PC-3 (cell line): ENCODE measurements around the gene PSMC6. TPM values are rescaled to one million over a fixed set of nuclear protein-coding genes. Genes with fewer than 3 reads are reported as not detected.
"Not testable (repeated sequence)": the region's sequence is repeated elsewhere in the genome, so short reads cannot be mapped to it uniquely, and the experiment has no call there.

ENCODE experiments used
- ATAC-seq: fragments of 200-7000 bp; cut with Tn5 transposase; 2 replicates; pipeline ENCODE4 v1.9.1; 2020; ENCODE audit warnings: mild to moderate bottlenecking, moderate library complexity
- BruUV-seq: library from RNA; stranded (reverse); fragments of 400-500 nt; replicated peaks from 2 replicates; lab custom pipeline; 2021; lab: Mats Ljungman, UMichigan
- CTCF ChIA-PET: fragments of 300-600 bp; sonication (Branson Sonifier 250); formaldehyde crosslinking; loops from one replicate; lab custom pipeline; 2022; ENCODE audit warnings: antibody characterized with exemption; lab: Charles Lee
- POLR2A ChIA-PET: fragments of 300-600 bp; sonication (Branson Sonifier 250); formaldehyde crosslinking; loops from one replicate; lab custom pipeline; 2022; ENCODE audit warnings: antibody characterized with exemption; ENCODE audit not compliant: unreplicated experiment; lab: Charles Lee
- DNase-seq: peaks from one replicate; pipeline ENCODE4 v3.0.0-alpha.2; 2015
- H2AFZ ChIP-seq: fragments of 300-600 bp; sonication (generic); 2 replicates; pipeline ENCODE4 v1.6.0; 2016; ENCODE audit warnings: antibody characterized with exemption, low read length
- H3F3A ChIP-seq: fragments of 300-600 bp; sonication (generic); one replicate; pipeline ENCODE4 v1.6.0; 2017; ENCODE audit warnings: antibody characterized with exemption, low read length, control low read depth, mild to moderate bottlenecking; ENCODE audit not compliant: unreplicated experiment
- H3K27ac ChIP-seq: fragments of 300-600 bp; sonication (generic); 2 replicates; pipeline ENCODE4 v1.5.1; 2016; ENCODE audit warnings: mild to moderate bottlenecking, low read length
- H3K27me3 ChIP-seq: fragments of 300-600 bp; sonication (generic); 2 replicates; pipeline ENCODE4 v1.6.1; 2016; ENCODE audit warnings: low read length, mixed read lengths
- H3K36me3 ChIP-seq: fragments of 300-600 bp; sonication (generic); 2 replicates; pipeline ENCODE4 v1.6.1; 2016; ENCODE audit warnings: low read depth, mixed run types, low read length, mixed read lengths
- H3K4me1 ChIP-seq: fragments of 300-600 bp; sonication (generic); 2 replicates; pipeline ENCODE4 v1.5.1; 2016; ENCODE audit warnings: low read length; ENCODE audit not compliant: insufficient read depth
- H3K4me2 ChIP-seq: fragments of 300-600 bp; sonication (generic); 2 replicates; pipeline ENCODE4 v1.6.0; 2016; ENCODE audit warnings: low read length
- H3K4me3 ChIP-seq: fragments of 300-600 bp; sonication (generic); 2 replicates; pipeline ENCODE4 v1.5.1; 2016; ENCODE audit warnings: mild to moderate bottlenecking, low read length, mixed read lengths
- H3K79me2 ChIP-seq: fragments of 300-600 bp; sonication (generic); 2 replicates; pipeline ENCODE4 v1.6.1; 2017; ENCODE audit warnings: low read length, mixed read lengths
- H3K9ac ChIP-seq: fragments of 300-600 bp; sonication (generic); 2 replicates; pipeline ENCODE4 v1.6.0; 2016; ENCODE audit warnings: mild to moderate bottlenecking, low read length
- H3K9me2 ChIP-seq: fragments of 300-600 bp; sonication (generic); replicated peaks from 2 replicates; pipeline ENCODE4 v1.6.1; 2016; ENCODE audit warnings: mixed run types, low read length, mixed read lengths
- H3K9me3 ChIP-seq: fragments of 300-600 bp; sonication (generic); 2 replicates; pipeline ENCODE4 v1.6.1; 2016; ENCODE audit warnings: low read length, mixed read lengths
- H4K20me1 ChIP-seq: fragments of 300-600 bp; sonication (generic); 2 replicates; pipeline ENCODE4 v1.6.1; 2016; ENCODE audit warnings: low read length, mixed read lengths
- CTCF ChIP-seq: fragments of 300-600 bp; sonication (generic); conservative IDR thresholded peaks from 2 replicates; pipeline ENCODE4 v1.5.1; 2017; ENCODE audit warnings: antibody characterized with exemption, low read depth, mild to moderate bottlenecking, low read length
- EZH2 ChIP-seq: fragments of 300-600 bp; sonication (generic); IDR thresholded peaks from one replicate; pipeline ENCODE4 v1.6.1; 2017; ENCODE audit warnings: antibody characterized with exemption, mild to moderate bottlenecking, low read length; ENCODE audit not compliant: unreplicated experiment
- EZH2phosphoT487 ChIP-seq: fragments of 300-600 bp; sonication (generic); IDR thresholded peaks from 2 replicates; pipeline ENCODE4 v1.6.1; 2018; ENCODE audit warnings: mild to moderate bottlenecking, antibody characterized with exemption, low read length, borderline replicate concordance
- intact Hi-C: fragments of 100-400 bp; cut with micrococcal nuclease; formaldehyde crosslinking; loops from 2 replicates; pipeline ENCODE4 v1.9.0; 2023
- total RNA-seq: library from RNA; depleted of rRNA; stranded (reverse); fragments of >200 nt; gene quantifications from 2 replicates; pipeline ENCODE4 v1.2.3, GENCODE V29; 2014

The PSMC6 gene
- total RNA-seq, 1 experiment from 2014 or later = 232 TPM

DNA sequence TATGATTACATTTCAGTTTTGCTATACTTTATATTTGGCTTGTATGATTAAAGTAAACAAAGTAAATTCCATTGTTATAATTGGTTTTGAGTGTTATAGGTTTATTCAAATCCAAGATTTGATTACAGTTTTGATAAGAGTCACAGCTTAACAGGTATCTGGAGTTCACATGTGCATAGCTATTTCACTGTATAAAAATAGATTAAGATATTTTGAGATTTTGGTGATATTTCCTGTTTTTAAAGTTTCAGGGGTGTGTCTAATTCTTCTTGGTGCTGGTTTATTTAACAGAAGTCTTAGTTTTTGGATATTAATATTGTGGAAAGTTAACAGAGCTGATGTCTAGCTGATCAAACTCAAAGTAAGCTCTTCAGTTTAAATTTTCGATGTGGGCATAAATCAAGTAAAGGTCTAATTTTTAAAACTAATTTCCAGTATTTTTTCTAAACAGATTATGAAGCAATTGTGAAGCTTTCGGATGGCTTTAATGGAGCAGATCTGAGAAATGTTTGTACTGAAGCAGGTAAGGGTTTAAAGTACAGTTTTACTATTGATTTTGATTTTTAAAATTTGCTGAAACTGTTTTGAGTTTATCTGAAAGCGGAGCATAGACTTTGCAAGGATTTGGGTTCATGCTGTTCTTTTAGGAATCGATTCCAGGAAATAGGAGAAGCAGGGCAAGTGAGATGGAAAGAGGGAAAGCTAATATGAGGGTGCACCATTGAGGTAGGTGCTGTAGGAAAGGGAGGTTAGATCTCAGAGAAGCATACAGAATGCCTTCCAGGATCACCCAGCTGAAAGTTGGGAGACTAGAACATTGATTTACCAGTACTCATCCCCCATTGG, 16.7 kb downstream of the PSMC6 start:
- Histone ChIP-seq H3K4me3 (no peak overlapping the region), H3K4me2 (no peak overlapping the region), H3K79me2 (peaks cover 11% of the 10 kb centered on the region; the same call in 1 of the 2 replicates), H3K9me2 (no peaks in the 10 kb centered on the region), H3K4me1 (no peaks in the 10 kb centered on the region), H3K27ac (no peak overlapping the region), H3K36me3 (peaks cover 78% of the 10 kb centered on the region), H3K9me3 (no peaks in the 10 kb centered on the region), H3F3A (peaks cover 6% of the 10 kb centered on the region), H3K9ac (no peak overlapping the region), H3K27me3 (no peaks in the 10 kb centered on the region), H4K20me1 (no peaks in the 10 kb centered on the region; the same call in 1 of the 2 replicates), H2AFZ (no peak overlapping the region)
- TF ChIP-seq EZH2 = no peak
- BruUV-seq = no TSS peak
- ATAC-seq (no peak), DNase-seq (no peak)
- CTCF ChIA-PET = no interaction called here
- intact Hi-C loops = loop anchor here (10.0 kb wide), 1 partner anchor 49 kb away; no protein-coding TSS in a partner anchor
- POLR2A ChIA-PET = interaction anchor here (0.6 kb wide), 1 partner anchor 18 kb away, joined by 3 read pairs; no protein-coding TSS in a partner anchor

DNA sequence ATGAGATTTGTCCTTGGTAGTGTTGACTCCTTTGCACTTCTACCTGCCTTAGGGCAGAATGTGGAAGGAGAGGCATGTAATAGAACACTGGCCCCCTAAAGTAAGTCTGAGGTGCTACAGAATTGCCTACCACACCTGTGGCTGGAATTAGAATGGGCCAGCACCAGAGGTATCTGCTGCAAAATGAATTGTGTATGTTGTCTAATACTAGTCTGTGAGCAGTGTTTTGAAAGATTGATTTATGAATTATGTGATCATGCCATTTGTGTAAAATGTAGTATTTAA, 17.3 kb downstream of the PSMC6 start:
- no peaks in the 10 kb centered on the region for H3K9me3 ChIP-seq
- TF ChIP-seq EZH2 = no peak
- TF ChIP-seq EZH2phosphoT487 = no peak
- TF ChIP-seq CTCF = no peak
- no peak overlapping the region for H2AFZ ChIP-seq
- ChIA-PET CTCF (no interaction called here), POLR2A (interaction anchor here (0.6 kb wide), 1 partner anchor 274 kb away, joined by 4 read pairs; no protein-coding TSS in a partner anchor)
- DNase-seq (no peak), ATAC-seq (no peak)
- H3K27me3 ChIP-seq = no peaks in the 10 kb centered on the region
- intact Hi-C loops = loop anchor here (10.0 kb wide), 1 partner anchor 50 kb away; no protein-coding TSS in a partner anchor
- no peak overlapping the region for H3K27ac ChIP-seq
- peaks cover 9% of the 10 kb centered on the region; the same call in 1 of the 2 replicates for H3K79me2 ChIP-seq
- no peaks in the 10 kb centered on the region; the same call in 1 of the 2 replicates for H4K20me1 ChIP-seq
- H3K9me2 ChIP-seq = no peaks in the 10 kb centered on the region
- no TSS peak for BruUV-seq
- no peak overlapping the region for H3K4me2 ChIP-seq
- no peak overlapping the region for H3K9ac ChIP-seq
- H3F3A ChIP-seq = peaks cover 6% of the 10 kb centered on the region
- H3K36me3 ChIP-seq = peaks cover 72% of the 10 kb centered on the region
- no peaks in the 10 kb centered on the region; the same call in 1 of the 2 replicates for H3K4me1 ChIP-seq
- H3K4me3 ChIP-seq = no peak overlapping the region

DNA sequence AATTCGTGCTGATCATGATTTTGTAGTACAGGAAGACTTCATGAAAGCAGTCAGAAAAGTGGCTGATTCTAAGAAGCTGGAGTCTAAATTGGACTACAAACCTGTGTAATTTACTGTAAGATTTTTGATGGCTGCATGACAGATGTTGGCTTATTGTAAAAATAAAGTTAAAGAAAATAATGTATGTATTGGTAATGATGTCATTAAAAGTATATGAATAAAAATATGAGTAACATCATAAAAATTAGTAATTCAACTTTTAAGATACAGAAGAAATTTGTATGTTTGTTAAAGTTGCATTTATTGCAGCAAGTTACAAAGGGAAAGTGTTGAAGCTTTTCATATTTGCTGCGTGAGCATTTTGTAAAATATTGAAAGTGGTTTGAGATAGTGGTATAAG, 20.5 kb downstream of the PSMC6 start:
- H2AFZ ChIP-seq, H3F3A ChIP-seq, H3K4me3 ChIP-seq, H3K9me2 ChIP-seq, H3K9me3 ChIP-seq, H3K27me3 ChIP-seq, H3K4me2 ChIP-seq, DNase-seq, H3K4me1 ChIP-seq, ATAC-seq, BruUV-seq, H4K20me1 ChIP-seq, H3K27ac ChIP-seq, H3K9ac ChIP-seq, CTCF ChIA-PET, POLR2A ChIA-PET: not testable (repeated sequence)
- Histone ChIP-seq H3K36me3 (peaks cover 44% of the 10 kb centered on the region), H3K79me2 (peaks cover 28% of the 10 kb centered on the region)
- intact Hi-C loops = loop anchor here (10.0 kb wide), 1 partner anchor 53 kb away; no protein-coding TSS in a partner anchor

GRCh38 chr14:52729035-52729434, 22.0 kb downstream of the PSMC6 start:
- H2AFZ ChIP-seq, H3K9ac ChIP-seq, H3F3A ChIP-seq, DNase-seq, H3K27me3 ChIP-seq, H3K9me2 ChIP-seq, H3K4me1 ChIP-seq, ATAC-seq, BruUV-seq, H4K20me1 ChIP-seq, H3K4me3 ChIP-seq, H3K27ac ChIP-seq, H3K9me3 ChIP-seq: not testable (repeated sequence)
- POLR2A ChIA-PET = interaction anchor here (0.6 to 1.4 kb wide), 4 partner anchors 8 to 326 kb away, joined by 3 to 11 read pairs (median 5); no protein-coding TSS in a partner anchor
- H3K4me2 ChIP-seq = peak overlapping the region; percentile 69
- peaks cover 39% of the 10 kb centered on the region for H3K79me2 ChIP-seq
- H3K36me3 ChIP-seq = peaks cover 29% of the 10 kb centered on the region
- intact Hi-C loops = loop anchor here (1.0 to 10.0 kb wide), 3 partner anchors 22 to 176 kb away; partner anchors contain the start of genes GPR137C, PSMC6 and TXNDC16
- CTCF ChIA-PET = interaction anchor here (1.1 kb wide), 1 partner anchor 13 kb away, joined by 6 read pairs; no protein-coding TSS in a partner anchor
